CD4-positive, alpha-beta T cell treated with Interleukin-1 beta for 1 hour (primary cell): ENCODE data around the gene KBTBD4.
A peak's percentile ranks its signal among the peaks of the same experiment; 100 is the strongest.

Experiments
- DNase-seq, 2 donors: peaks; one replicate each; pipeline ENCODE4 v3.0.0-alpha.2; 2020 to 2022

KBTBD4 gene

DNA sequence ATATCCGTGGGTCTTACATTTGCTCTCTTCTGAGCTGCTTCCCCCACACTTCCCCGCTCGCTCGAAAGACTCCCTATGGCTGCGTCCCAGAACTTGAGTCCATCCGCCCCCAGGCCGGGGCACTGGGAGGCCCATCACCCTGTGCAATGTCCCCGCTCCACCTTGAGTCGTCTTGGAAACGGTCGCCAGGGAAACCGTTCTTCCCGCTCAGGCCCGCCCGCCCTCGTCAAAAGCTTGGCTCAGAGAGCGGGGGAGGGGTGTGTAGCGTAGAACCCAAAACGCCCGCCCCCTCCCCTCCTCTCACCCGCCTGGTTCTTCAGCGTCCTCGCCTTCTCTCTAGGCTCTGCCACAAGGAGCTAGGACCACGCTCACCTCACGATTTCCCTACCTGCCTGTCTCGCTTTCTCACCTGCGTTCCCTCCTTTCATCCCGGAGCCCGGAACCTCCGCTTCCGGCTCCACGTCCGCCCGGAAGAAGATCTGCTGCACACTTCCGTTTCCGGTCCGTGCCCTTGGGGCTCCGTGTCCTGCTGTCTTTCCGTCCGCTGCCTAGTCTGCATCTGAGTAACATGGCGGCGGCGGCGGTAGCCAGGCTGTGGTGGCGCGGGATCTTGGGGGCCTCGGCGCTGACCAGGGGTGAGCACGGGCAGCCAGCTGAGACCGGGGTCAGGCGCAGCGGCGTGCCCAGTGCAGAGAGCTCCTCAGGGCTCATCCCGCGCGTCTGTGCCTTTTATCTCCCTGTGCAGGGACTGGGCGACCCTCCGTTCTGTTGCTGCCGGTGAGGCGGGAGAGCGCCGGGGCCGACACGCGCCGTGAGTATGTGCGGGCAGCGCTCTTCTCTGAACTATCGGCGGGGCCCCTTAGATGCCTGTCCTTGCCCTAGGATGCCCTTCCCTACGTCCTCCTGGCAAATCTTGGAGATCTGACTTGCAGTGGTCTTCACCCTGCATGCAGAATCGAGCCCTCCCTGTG, at the start of gene KBTBD4, which contains the start of gene NDUFS3:
Gene KBTBD4, minus strand, starts transcription at position 447 of the 971 bp plus-strand sequence. Its CDS starts 19 bp downstream, at position 428.
Gene NDUFS3, plus strand, starts transcription at position 551 of the 971 bp plus-strand sequence. Its CDS starts 18 bp downstream, at position 569.
- DNase-seq = peak; percentile 84 to 92

DNA sequence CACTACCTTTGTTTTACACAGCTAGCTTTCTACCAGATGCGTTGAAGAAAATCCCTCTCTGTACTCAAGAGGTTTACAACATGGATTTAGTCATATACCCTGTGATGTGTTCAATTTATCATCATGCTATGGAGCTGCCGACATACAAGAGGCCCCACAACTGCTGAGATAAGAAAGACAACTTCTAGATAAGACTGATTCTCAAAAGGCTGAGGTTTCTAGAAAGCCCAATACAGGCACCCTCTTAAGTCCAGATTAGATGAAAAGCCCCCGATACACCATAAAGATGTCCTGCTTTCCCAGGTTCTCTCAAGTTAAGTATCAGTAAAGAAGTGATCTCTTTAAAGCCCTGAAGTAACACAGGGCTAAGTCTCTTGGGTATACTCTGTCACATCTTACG, 49.3 kb upstream of the KBTBD4 start:
- no peak for DNase-seq

DNA sequence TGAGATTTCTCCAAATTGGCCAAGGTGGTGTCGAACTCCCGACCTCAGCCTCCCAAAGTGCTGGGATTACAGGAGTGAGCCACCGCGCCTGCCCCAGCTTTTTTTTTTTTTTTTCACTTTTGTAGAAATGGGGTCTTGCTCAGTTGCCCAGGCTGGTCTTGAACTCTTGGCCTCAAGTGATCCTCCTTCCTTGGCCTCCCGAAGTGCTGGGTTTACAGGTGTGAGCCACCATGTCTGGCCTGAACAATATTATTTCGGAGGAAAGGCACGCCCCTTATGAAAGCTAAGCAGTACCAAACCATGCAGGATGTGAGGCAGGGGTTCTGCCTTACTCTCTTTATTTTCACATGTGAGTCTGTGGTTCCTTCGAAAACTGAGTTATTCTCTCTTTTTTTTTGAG, 47.5 kb upstream of the KBTBD4 start:
- DNase-seq = no peak

DNA sequence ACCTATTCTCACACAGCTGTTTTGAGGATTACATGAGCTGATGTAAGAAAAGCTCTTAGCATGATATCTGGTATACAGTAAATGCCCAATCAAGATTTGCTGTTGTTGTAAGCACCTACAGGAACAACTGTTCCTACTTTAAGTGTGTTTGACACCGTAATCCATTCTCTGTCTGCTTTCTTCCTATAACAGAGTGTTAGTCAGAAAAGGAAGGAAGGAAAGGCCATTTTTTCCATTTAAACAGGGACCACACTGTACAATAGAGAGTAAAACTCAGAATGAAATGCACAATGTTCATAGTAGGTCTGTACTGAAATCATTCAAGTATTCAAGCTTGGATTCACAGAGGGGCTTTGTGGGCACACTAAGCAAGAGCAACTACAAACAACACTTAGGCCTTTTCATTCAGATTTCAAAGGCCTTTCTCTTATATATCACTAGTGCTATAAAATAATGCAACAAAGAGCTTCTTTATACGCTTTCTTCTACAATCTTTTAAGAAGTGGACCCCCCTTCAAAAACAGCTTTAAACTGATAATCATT, 42.1 kb upstream of the KBTBD4 start:
- DNase-seq = no peak

DNA sequence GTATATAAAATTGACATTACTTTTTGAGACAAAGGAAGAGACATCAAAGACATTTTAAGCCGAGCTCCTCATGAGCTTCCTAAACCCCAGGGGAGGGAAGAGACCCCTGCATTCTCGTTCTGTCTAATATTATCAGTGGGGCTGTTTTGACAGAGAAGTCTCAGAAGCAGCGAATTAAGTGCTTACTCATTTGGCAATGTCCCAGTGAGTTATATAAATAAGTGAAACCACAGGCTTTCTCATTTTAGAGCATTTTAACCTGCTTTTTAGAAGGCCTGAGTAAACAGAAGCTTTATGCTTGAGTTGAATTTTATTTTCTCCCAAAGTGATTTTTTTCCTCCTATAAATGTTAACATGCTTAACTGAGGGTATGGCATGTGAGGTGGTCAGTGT, 38.6 kb upstream of the KBTBD4 start:
- DNase-seq = no peak

DNA sequence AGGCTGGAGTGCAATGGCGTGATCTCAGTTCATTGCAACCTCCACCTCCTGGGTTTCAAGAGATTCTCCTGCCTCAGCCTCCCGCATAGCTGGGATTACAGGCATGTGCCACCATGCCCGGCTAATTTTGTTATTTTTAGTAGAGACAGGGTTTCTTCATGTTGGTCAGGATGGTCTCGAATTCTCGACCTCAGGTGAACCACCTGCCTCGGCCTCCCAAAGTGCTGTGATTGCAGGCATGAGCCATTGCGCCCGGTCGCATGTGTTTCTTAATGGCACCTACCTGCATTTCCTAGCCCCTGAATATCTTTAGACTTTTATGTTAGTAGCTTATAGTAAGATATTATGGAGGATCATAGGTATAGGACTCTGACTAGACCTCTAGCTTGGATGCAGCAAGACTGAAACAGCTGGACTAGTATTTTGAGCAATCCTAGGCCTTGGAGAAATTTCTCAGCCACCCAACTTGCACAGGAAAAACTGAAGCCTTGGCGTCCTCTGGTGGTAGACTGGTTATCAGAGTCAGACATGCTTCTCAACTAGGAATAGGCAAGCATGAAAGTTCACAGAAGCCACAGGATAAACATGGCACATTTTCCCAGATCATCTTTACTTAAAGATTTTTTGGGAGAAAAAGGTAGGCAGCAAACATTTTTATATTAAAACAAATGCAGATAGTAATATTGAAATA, 38.1 kb upstream of the KBTBD4 start:
- DNase-seq = peak in 1 of 2 donors; percentile 12

DNA sequence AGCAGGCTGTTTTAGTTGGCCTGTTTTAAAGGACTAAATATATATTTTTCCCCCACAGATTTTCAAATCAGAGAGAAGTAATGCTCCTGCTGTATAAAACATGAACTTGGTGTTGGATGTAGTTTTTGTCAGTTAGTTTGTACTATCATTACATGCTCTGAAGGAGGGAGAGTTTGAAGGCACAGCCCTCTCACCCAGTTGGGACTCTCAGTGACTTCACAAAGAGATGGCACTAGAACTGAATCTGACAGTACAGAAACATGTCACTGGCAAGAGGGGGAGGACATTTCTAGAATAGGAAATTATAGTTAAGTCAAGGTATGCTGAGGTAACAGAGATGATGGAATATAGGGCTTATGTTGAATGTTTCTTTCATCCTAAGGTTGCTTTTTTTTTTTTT, 36.5 kb upstream of the KBTBD4 start:
- no peak for DNase-seq

DNA sequence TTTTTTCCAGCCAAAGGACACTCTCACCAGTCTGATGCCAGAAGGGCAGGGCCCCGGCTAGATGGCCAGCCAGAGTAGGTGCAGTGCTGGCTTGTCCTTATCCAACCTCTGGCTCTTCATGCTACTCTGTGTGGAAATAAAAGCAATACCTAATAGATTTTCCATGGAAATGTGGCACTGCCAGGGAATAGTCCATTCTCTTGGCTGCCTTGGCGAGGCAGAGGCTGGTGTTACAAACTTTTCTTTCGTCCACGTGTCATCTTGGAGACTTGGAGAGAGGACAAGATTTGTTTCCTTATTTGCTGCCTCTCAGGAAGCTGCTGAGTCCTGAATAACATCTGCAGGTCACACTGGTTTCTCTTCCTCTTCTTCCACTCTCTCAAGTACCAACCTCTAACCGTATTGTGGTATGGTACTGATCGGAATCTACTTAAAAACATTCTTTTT, 32.6 kb upstream of the KBTBD4 start:
- DNase-seq = no peak

DNA sequence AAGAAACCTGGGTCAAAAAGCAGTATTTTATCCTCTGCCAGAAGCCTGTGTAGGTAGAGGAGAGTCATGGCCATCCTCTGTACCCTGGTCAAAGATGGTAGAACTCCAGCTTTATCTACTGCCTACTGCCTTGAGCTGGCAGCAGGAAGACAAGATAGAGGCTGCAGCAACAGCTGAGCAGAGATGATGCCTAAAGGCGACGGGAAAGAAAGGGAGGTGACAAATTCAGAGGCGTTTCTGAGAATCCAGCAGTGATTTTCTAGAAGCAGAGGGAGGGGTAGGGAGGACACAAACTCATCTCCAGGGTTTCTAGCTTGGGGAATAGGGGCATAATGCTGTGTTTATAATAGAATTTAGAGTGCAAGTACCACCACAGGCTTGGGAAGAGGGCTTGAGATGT, 30.9 kb upstream of the KBTBD4 start:
- DNase-seq = no peak

DNA sequence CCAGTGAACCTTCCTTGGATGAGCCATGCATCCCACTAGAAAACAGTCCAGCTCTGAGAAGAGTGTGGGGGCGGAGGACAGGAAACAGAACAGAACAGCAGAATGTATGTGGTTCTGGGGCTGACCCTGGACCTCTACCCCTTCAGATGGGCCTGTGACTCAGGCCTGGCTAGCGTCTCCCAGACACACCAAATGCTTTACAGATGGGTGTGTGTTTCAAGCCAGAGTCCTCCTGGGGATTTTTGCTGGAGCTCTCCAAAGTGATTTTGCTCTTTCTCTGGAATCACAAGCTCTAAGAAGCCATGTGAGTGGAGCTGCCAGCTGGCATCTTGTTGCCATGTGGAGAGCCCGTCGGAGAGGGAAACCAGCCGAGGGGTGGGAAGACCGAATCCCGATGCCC, 28.6 kb upstream of the KBTBD4 start:
- no peak for DNase-seq

DNA sequence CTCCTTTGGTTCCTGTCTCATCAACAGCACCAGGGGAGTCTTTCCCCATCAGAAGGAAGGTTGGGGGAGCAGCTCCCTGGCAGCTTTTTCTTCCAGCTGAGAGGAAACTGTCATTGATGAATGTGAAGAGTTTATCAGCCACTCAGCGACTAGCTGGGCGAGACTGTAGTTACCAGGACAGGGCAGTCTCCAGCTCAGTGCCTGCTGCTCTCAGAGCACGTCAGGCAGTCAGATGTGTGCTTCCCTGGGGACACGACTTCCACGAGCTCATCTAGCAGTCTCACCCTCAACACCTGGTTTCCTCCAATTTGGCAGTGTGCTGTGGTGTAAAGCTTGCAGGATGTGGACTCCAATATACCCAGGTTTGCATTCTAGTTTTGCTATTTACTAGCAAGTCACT, 28.0 kb upstream of the KBTBD4 start:
- no peak for DNase-seq

DNA sequence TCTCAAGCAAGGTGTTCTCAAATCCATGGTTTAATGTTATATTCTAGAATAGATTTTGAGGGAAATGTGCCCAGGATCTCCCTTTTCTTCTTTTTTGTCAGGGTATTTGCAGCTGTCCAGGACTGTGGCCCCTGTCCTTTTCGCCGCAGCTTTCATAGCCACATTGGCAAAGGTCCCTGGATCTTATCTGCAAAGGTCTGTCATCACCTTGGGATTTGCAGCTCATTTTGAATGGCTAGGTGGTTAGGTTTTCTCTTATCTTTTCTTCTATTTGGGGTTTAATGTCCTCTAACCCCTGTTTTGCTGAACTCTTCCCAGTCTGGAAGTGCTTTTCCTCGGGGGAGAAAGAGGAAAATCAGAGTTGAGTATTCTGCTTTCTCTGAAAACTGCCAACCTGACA, 27.2 kb upstream of the KBTBD4 start:
- no peak for DNase-seq

DNA sequence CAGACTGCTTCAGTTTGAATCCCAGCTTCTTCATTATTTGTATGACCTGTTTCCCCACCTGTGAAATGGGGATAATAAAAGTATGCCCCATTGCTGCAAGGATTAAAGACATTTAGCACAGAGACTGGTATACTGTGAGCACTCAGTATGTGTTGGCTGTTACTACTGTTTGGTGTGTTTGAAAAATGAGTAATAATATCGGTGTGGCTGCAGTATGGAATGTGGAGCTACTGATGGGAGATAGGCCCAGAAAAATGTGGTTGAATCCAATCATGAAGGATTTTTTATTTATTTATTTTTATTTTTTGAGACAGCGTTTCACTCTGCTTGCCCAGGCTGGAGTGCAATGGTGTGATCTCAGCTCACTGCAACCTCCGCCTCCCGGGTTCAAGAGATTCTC, 24.5 kb upstream of the KBTBD4 start:
- no peak for DNase-seq

DNA sequence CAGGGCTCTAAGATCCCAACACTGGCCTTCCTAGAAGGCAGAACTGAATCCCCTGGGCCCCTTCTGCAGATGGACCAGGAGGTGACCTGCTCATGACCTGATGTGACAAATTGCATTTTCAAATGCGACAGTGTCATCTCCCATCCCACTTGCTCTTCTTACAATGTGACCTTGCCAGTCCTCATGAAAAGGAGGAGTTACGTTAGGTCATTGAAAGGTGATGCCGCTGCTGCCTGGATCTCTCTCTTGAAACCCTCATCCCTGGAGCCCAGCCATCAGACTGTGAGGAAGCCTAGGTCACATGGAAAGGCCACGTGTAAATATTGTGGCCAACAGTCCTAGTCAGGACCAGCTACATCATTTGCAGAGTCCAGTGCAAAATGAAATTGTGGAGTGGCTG, 21.1 kb upstream of the KBTBD4 start:
- no peak for DNase-seq

DNA sequence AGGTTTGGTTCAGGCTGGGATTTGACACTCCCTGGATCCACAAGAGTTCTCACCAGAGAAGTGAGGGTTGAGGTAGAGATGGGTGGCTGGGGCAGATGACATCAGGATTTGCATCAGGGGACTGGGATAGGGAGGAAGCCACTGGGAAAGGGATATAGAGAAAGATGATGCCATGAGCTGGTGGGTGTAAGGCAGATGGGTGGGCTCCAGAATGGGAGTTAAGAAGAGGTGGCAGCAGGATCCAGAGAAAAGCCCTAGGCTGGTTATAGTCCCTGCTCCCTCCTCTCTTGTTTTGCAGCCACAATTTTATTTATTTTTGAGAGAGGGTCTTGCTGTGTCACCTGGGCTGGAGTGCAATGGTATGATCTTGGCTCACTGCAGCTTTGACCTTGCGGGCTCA, 17.2 kb upstream of the KBTBD4 start:
- DNase-seq = no peak

DNA sequence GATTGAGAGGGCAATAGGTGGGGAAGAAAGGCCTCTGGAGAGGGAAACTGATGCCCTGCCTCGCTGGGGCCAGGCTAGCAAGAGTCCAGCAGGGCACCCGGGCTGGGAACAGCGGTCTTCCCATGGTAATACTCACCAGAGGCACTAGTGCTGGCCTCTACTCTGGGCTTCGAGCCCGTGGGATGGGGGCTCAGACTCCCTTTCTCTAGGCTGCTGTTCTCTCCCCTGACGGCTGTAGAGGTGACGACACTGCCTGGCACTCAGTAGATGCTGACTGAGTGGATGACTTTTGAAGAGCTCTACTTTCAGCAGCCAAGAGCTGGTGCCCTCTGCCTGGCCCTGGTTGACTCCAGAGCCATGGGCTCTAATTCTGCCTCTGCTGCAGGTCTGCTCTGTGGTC, 16.3 kb upstream of the KBTBD4 start:
- no peak for DNase-seq

DNA sequence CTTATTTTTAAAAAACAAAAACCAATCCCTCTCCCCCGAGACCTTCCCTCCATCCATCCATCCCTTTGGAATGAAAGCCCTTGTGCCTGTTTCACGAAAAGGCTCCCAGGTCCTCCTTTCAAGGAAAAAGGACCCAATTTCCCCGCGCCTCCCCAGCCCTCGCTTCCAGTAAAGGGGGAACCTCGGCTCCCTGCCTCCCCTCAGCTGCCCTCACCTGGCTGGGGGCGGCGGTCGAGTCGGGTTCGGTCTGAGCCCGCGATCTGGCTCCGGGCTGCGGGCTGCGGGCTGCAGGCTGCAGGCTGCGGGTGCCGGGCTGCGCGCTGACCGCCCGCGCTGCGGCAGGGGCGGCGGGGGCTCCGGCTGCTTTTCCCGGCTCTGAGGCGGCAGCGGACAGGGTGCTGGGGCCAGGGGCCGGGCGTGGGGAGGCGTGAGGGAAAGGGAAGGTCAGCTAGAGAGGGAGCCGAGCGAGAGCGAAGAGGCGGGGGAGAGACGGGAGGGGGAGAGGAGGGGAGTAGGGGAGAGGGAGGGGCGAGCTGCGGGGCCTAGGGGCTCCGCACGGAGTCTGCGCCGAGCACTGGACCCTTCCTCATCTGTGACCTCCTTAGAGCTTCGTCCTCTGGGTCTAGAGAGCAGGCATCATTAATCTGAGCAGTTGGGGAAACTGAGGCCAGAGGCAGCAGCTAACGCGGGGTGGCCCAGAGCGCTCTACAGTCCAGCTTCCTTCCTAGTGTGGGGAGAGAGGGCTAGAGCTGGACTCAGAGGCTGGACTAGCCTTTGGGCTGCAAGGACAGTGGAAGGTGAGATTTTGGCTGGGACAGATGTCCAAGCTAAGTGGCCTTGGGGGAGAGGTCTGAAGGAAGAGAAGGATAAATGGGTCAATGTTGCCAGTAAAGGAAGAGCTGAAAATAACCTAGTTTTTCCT, 15.4 kb upstream of the KBTBD4 start, which contains the start of gene C1QTNF4:
Gene C1QTNF4, minus strand, starts transcription at position 478 of the 922 bp plus-strand sequence. CDS start 3,601 bp downstream, outside the sequence.
- DNase-seq = no peak

DNA sequence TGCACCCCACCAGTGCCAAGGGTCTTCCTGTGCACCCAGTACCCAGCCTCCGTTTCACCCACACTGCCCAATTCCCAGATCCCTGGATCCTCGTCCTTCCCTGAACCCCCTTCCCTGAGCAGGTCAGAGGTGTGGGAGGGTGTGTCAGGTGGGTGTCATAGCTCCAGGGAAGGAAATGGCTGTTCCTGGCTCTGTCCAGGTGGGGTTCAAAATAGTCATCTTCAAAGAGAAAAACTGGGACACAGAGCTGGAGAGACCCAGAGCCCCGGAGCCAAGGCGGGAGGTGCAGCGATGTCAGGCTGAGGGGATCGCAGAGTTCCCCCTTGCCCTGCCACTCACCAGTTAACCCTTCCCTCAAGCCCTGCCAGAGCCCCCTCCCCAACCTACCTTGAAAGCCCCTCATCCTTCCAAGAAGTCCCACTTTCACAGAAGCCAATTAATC, 14.7 kb upstream of the KBTBD4 start:
- DNase-seq = no peak

DNA sequence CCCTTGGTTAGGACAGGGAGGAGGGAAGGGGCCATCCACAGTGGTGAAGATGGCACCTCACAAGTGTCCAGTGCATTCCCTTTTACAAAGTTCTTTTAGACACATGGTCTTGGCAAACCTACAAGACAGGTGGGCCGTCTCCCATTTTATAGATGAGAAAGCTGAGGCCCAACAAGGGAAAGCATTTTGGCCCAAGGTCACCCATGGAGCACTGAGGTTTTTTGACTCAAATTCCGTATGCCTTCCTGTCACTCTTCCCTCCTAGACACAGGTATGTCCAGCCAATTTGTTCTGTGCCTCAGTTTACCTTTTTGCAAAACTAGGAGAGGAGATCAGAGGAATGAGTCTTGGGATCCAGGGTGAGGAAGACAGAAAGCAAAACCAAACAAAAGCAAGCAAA, 14.2 kb upstream of the KBTBD4 start:
- no peak for DNase-seq

DNA sequence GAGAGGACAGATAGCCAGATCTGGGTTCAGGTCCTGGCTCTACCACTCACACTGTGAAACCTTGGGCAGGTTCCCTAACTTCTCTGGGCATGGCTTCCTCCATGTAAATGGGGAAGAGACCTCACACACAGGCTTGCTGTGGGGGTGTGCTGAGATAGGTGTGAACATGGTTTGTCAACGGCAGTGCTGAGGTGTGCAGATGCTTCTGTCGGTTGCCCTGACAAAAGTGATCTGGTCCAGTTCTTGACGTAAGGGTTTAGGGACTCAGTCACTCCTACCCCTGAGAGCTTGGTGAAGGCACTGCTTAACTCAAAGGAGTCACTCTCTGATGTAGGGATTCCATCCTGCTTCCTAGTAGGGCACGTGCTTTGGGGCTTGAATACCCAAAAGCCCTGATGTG, 13.5 kb upstream of the KBTBD4 start:
- no peak for DNase-seq

DNA sequence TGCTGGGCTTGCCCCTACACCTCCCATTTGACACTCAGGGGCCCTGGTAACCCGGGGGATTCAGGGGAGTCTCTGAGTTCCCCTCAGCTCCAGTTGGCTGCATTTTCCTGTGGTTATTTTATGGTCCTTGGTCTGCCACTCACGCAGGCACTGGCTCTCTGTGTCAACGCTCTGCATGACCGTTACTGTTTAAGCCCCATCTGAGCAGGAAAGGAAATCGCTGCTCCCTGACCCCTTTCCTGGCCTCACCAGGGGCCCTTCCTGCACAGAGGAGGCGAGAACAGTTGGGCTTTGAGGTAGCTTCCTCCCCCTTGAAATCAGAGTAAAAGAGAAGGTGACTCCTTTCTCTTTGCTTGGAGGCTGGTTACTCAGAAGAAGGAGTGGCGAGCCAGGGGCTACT, 13.0 kb upstream of the KBTBD4 start:
- no peak for DNase-seq
